HG02884 (cell line): ENCODE data around the gene ZCCHC17.

Experiments
- ATAC-seq: cut with Tn5 transposase; IDR thresholded peaks from one replicate; pipeline ENCODE4 v1.9.1; 2021; ENCODE audit warnings: mild to moderate bottlenecking, moderate library complexity; ENCODE audit not compliant: unreplicated experiment

ZCCHC17 gene

DNA sequence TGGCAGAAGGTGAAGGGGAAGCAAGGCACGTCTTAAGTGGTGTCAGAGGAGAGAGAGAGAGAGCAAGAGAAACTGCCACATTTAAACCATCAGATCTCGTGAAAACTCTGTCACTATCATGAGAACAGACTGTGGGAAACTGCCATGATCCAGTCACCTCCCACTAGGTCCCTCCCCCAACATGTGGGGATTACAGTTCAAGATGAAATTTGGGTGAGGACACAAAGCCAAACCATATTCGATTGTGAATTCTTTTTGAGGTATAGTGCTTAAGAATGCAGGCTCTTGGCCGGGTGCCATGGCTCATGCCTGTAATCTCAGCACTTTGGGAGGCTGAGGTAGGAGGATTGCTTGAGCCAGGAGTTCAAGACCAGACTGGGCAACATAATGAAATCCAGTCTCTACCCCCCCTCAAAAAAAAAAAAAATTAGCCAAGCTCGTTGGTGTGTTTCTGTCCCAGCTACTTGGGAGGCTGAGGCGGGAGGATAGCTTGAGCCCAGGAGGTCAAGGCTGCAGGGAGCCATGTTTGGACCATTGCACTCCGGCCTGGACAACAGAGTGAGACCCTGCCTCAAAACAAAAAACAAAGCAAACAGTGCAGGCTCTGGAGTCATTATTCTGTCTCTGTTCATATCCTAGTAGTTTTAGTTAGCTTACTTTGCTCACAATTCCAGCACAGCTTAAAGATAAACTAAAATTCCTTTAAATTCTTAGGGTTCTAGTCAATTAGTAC is 6.0 kb downstream of the ZCCHC17 start:
- ATAC-seq = no peak

DNA sequence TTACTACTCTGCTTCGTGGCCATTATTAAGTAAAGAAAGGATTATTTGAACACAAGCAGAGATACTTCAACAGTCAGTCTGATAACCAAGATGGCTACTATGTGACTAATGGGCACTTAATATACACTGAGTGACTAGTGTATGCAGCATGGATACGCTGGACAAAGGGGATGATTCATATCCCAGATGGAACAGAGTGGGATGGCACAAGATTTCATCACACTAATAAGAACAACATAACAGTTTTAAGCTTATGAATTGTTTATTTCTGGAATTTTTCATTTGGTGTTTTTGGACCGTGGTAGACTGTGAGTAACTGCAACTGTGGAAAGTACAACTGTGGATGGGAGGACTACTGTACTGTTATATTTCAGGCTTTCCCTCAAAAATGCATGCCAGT is 9.4 kb downstream of the ZCCHC17 start:
- ATAC-seq = no peak

DNA sequence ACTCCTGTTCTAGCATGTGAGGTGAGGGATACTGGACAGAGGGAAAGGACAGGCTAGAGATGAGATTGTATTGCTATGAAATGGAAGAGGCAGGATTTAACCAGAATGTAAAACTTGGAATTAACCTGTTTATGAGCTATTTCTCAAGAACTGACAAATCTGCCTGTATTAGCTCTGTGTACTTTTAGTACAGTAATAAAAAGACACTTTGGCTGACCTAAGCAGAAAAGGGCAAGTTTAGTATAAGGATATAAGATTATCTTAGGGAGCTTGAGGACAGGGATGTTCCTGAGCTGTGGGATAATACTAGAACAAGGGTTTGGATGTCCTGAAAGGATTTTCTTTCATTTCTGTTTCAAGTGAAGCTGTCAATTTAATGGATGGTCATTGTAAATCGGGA is 11.2 kb downstream of the ZCCHC17 start:
- ATAC-seq = no peak

DNA sequence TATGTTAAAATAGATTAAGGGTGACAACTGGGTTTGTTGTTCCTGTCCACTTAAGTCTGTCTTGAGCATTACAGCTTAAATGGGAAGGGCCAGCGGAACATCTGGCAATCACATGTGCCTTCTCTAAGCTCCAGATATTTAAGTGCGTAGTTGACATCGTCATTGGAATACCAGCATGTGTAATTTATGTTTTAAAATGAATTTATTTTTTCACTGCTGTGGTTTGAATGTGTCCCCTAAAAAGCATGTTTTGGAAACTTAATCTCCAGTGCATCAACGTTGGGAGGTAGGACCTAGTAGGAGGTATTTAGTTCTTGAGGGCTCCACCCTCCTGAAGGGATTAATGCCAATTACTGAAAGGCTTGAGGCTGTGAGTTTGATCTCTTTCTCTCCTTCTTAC is 13.4 kb downstream of the ZCCHC17 start:
- ATAC-seq = no peak

GRCh38 chr1:31315902-31316301 is 19.1 kb downstream of the ZCCHC17 start:
- ATAC-seq = no peak

GRCh38 chr1:31318146-31318545 is 21.3 kb downstream of the ZCCHC17 start:
- no peak for ATAC-seq

- ATAC-seq = no peak
Measured at GRCh38 chr1:31324093-31324492, 27.3 kb downstream of the ZCCHC17 start.

- no peak for ATAC-seq
Measured at GRCh38 chr1:31324992-31325391, 28.2 kb downstream of the ZCCHC17 start.

DNA sequence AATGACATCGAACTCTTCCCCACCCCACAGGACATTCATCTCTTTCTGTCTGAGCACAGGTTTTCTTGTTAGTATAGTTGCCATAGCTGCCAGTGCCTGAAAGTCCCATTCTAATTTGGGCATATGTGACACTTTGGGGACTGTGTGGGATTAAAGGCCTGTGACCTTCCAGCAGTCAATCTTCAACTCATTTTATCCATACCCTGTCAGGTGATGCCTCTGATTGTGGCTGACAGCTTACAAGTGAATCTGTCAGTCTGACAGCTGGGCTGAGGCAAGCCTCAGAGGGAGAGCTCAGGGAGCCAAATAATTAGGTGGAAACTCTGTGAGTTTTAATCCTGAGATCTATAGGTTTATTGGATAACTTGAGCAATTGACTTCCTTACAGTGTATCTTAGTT is 29.6 kb downstream of the ZCCHC17 start:
- ATAC-seq = no peak

- no peak for ATAC-seq
Measured at GRCh38 chr1:31327381-31327780, 30.5 kb downstream of the ZCCHC17 start.

- no peak for ATAC-seq
Measured at GRCh38 chr1:31335007-31335406, 38.2 kb downstream of the ZCCHC17 start.

GRCh38 chr1:31336687-31337467 is 40.0 kb downstream of the ZCCHC17 start:
- ATAC-seq = no peak

- no peak for ATAC-seq
Measured at GRCh38 chr1:31344503-31344902, 47.7 kb downstream of the ZCCHC17 start.

GRCh38 chr1:31345635-31346034 is 48.8 kb downstream of the ZCCHC17 start:
- no peak for ATAC-seq

- no peak for ATAC-seq
Measured at GRCh38 chr1:31346785-31347184, 50.0 kb downstream of the ZCCHC17 start.

DNA sequence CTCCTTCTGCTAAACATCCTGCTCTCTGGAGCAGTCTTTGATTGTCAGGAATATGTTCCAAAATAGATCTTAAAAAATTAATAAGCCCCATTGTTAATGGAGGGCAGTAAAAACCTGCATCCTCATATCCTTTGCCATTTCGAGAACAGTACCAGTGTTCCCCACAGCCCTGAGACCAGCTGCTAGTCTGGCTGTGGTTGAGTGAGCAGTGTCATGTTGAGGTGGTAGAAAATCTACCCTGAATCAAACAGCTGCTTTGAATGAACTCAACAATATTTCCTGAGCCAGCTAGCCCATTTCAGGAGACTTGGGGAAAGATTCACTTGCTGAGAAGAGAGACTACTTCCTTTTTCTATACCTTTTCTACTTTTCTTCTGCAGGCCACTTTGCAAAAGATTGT is 51.6 kb downstream of the ZCCHC17 start:
- no peak for ATAC-seq

DNA sequence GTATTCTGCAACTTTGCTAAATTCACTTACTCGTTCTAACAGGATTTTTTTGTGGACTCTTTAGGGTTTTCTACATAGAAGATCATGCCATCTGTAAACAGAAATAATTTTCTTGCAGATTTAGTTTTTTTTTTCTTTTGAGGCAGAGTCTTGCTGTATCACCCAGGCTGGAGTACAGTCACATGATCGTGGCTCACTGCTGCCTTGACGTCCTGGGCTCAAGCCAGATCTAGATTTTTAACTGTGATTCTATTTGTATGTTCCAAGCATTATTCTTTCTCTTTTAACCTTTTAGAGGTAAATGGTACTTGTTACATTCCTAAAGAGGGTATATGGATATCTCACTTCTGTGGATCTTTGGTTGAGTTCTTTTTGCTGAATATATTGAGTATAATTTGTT is 57.5 kb downstream of the ZCCHC17 start:
- ATAC-seq = no peak

DNA sequence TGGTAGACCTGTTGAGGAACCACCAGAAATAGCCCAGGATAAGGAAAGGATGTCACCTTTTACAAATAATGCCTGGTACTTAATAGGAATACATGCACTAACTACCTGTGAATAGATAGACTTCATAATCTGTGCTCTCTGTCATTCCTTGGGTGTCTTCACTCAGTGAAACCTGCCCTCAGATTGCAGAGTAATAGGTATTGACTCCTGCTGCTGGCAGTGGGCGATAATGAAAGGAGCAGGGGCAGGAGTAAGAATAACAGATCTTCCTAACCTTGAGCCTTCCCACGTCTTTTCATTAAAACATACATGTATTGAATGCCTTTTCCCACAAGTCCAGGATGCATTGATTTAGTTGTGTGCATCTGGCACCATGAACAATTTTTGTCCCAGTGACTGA is 59.6 kb downstream of the ZCCHC17 start:
- ATAC-seq = no peak

GRCh38 chr1:31361607-31362006 is 64.8 kb downstream of the ZCCHC17 start:
- no peak for ATAC-seq

DNA sequence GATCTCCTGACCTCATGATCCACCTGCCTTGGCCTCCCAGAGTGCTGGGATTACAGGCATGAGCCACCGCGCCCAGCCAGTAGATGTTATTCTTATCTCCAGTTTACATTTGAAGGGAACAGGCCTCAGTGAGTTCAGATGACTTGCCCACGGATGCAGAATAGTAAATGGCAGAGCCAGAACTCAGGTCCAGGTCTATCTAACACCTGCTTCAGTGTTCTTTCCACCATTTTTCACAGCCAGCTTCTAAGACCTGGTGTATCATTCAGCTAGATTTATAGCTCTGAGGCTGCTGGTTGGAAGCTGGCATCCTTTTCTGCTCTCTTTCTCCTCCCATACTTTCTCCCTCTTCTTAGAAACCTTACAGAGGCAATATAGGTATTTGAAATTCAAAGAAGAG is 65.2 kb downstream of the ZCCHC17 start:
- ATAC-seq = no peak

DNA sequence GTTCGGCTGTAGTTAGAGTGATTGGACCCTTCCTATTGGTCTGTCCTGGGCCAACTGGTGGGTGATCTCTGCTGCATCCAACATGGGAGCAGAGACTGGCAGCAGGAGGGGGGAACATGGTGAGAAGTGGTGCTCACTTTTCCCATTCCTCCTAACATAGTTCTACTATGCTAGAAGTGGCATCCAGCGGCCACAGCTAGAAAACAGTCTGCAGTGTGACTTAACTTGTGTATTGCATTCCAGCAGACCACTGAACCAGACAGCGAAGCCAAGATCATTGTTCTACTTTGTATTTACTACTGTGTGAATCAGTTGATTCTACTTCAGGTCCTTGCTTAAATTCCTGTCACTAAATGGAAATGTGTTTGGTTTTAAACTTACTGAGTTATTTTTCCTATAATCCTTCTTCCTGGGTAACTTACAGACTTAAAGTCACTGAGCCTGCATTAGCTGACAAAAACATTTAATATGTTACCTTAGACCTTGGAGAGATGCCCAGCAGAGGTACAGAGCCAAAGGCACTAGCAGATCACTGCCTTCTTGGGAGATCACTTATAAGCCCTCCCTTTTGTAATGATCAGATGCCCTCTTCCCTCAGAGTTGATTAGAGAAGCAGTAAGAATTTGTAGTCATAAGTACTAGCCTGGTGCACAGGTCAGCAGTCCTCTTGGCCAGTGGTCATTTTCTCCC is 67.9 kb downstream of the ZCCHC17 start:
- ATAC-seq = no peak

DNA sequence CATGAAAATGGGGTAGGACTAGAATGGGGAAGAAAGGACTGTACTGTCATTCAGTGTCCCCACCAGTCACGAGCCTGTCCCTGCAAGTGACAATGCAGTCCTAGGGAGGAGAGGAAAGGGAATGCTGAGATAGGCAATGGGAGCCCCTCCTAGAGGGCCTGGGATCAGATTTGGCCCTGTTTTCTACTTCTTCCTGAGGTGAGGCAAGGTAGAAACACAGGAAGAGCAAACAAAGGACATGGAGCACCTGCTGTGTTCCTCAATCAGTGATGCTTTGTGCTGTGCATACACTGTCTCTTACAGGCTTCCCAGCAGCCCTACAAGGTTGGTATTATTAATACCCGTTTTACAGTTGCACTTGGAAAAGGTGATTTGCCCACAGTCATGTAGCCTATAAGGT is 70.0 kb downstream of the ZCCHC17 start:
- no peak for ATAC-seq
